ENCODE measurements around the gene IPMK.

IPMK gene

GRCh38 chr10:58278962-58279307, 11.2 kb upstream of the IPMK start:
- no peak overlapping the region for H3K4me3 Mint-ChIP-seq
- no peaks in the 10 kb centered on the region for H3K9me3 Mint-ChIP-seq
- intact Hi-C loops (cut with micrococcal nuclease) = no loop called here
- no peak overlapping the region for H3K27ac Mint-ChIP-seq
- peaks cover 10% of the 10 kb centered on the region for H3K36me3 Mint-ChIP-seq (ENCODE audit: low read depth)
- peaks cover 11% of the 10 kb centered on the region for H3K4me1 Mint-ChIP-seq (ENCODE audit: low read depth)
- H3K27me3 Mint-ChIP-seq = no peaks in the 10 kb centered on the region

GRCh38 chr10:58278274-58278961, 10.7 kb upstream of the IPMK start:
- intact Hi-C loops (cut with micrococcal nuclease) = no loop called here
- no peaks in the 10 kb centered on the region for H3K9me3 Mint-ChIP-seq
- peaks cover 11% of the 10 kb centered on the region for H3K4me1 Mint-ChIP-seq (ENCODE audit: low read depth)
- H3K27me3 Mint-ChIP-seq = no peaks in the 10 kb centered on the region
- no peak overlapping the region for H3K4me3 Mint-ChIP-seq
- H3K36me3 Mint-ChIP-seq (ENCODE audit: low read depth) = peaks cover 10% of the 10 kb centered on the region
- no peak overlapping the region for H3K27ac Mint-ChIP-seq

DNA sequence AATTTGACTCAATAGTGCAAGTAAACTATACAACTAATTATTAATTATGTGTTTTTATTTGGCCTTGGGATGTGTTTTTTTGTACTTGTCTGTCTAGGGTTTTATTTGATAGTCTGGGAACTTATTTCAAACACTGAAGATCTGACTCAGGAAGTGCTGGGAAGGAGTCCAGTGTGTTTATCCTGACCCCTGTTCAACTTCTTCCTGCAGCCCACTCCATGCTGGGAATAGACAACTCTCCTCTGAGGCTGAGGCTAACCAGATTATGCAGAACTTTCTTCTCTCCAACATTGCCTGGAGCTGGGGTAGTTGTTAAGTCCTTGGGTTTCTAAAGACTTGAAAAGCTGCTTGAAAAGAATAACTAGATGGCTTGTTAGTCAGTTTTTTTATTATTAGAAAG, 8.2 kb upstream of the IPMK start:
- H3K27me3 Mint-ChIP-seq = no peaks in the 10 kb centered on the region
- H3K4me3 Mint-ChIP-seq = no peak overlapping the region
- intact Hi-C loops (cut with micrococcal nuclease) = no loop called here
- no peaks in the 10 kb centered on the region for H3K9me3 Mint-ChIP-seq
- peaks cover 10% of the 10 kb centered on the region for H3K36me3 Mint-ChIP-seq (ENCODE audit: low read depth)
- H3K27ac Mint-ChIP-seq = no peak overlapping the region
- H3K4me1 Mint-ChIP-seq (ENCODE audit: low read depth) = no peaks in the 10 kb centered on the region

GRCh38 chr10:58275261-58275660, 7.6 kb upstream of the IPMK start:
- intact Hi-C loops (cut with micrococcal nuclease) = no loop called here
- H3K27me3 Mint-ChIP-seq = no peaks in the 10 kb centered on the region
- no peaks in the 10 kb centered on the region for H3K9me3 Mint-ChIP-seq
- H3K4me3 Mint-ChIP-seq = no peak overlapping the region
- peaks cover 10% of the 10 kb centered on the region for H3K36me3 Mint-ChIP-seq (ENCODE audit: low read depth)
- no peak overlapping the region for H3K27ac Mint-ChIP-seq
- H3K4me1 Mint-ChIP-seq (ENCODE audit: low read depth) = no peaks in the 10 kb centered on the region

GRCh38 chr10:58269782-58270290, 2.1 kb upstream of the IPMK start:
- Mint-ChIP-seq H3K9me3 (no peaks in the 10 kb centered on the region), H3K4me3 (peak overlapping the region; percentile 97), H3K36me3 (ENCODE audit: low read depth) (peaks cover 16% of the 10 kb centered on the region), H3K27ac (peak overlapping the region; percentile 98), H3K4me1 (ENCODE audit: low read depth) (no peaks in the 10 kb centered on the region), H3K27me3 (no peaks in the 10 kb centered on the region)
- intact Hi-C loops (cut with micrococcal nuclease) = loop anchor here (1.0 to 10.0 kb wide), 2 partner anchors 65 to 114 kb away; partner anchors contain the start of gene UBE2D1

DNA sequence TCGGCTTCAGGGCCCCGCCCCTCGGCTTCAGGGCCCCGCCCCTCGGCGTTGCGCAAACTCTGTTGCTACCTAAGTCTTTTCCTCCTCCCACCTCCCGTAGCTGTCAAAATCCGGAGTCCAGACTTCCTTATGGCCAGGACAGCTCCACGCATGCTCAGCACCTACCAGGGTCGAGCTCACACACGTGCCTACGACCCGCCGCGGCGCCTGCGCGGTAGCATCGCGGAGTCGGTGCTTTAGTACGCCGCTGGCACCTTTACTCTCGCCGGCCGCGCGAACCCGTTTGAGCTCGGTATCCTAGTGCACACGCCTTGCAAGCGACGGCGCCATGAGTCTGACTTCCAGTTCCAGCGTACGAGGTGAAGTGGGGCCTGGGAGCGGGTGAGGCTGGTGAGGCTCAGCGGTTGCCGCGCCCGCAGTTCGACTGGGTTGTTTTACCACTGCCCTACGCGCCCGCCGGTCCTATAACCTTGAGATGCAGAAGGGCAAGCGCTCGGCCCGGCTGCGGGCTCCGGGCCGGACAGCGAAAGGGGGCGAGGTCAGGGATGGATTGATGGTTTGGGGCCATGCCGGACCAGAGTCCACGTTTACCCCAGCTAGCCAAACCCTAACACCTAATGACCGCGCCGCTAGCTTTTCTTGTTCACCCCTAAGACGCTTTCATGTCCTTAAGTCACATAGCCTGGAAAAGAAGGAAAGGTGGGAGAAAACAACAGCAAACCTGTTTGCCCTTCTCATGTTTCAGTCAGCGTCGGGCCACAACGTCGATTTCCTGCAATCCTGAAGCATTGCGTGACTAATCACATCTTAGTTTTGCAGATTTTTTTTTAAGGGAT, 1.5 kb upstream of the IPMK start, which contains the start of gene CISD1:
Gene CISD1, plus strand, starts transcription at position 217 of the 836 bp plus-strand sequence. Its CDS starts 112 bp downstream, at position 329.
- Mint-ChIP-seq H3K4me3 (peak within 1 kb of the TSS; percentile 97), H3K9me3 (no peaks in the 10 kb centered on the region), H3K27me3 (no peaks in the 10 kb centered on the region), H3K4me1 (ENCODE audit: low read depth) (peaks cover 2% of the 10 kb centered on the region), H3K27ac (peak within 1 kb of the TSS; percentile 98), H3K36me3 (ENCODE audit: low read depth) (peaks cover 16% of the 10 kb centered on the region)
- intact Hi-C loops (cut with micrococcal nuclease) = loop anchor here (1.0 to 10.0 kb wide), 2 partner anchors 66 to 115 kb away; partner anchors contain the start of gene UBE2D1

DNA sequence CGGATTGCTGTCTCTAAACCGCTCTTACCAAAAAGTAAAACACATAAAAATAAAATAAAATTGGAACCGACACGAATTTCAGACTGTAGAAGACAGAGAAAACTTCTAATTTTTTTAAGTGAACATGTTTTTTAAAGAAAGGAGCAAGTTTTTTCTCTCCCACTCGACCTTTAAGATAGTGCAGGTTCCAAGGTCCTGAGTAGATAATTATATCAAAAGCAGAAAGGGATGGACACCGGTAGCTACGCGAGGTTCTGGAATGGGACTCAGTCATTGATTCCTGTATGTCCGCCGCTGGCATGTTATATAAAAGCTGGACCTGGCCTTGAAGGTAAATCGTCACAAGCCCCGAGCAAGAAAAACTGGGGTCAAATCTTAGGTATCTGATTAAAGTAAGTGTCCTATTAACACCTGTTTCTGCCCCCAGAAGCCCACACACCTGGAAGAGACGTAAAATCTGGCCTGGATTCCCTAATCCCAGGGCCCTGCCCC, 806 bp upstream of the IPMK start:
- peaks cover 8% of the 10 kb centered on the region for H3K4me1 Mint-ChIP-seq (ENCODE audit: low read depth)
- peaks cover 16% of the 10 kb centered on the region for H3K36me3 Mint-ChIP-seq (ENCODE audit: low read depth)
- H3K4me3 Mint-ChIP-seq = peak overlapping the region; percentile 97
- intact Hi-C loops (cut with micrococcal nuclease) = loop anchor here (10.0 kb wide), 1 partner anchor 66 kb away; the partner anchor contains the start of gene UBE2D1
- H3K27ac Mint-ChIP-seq = peak overlapping the region; percentile 98
- H3K9me3 Mint-ChIP-seq = no peaks in the 10 kb centered on the region
- H3K27me3 Mint-ChIP-seq = no peaks in the 10 kb centered on the region

DNA sequence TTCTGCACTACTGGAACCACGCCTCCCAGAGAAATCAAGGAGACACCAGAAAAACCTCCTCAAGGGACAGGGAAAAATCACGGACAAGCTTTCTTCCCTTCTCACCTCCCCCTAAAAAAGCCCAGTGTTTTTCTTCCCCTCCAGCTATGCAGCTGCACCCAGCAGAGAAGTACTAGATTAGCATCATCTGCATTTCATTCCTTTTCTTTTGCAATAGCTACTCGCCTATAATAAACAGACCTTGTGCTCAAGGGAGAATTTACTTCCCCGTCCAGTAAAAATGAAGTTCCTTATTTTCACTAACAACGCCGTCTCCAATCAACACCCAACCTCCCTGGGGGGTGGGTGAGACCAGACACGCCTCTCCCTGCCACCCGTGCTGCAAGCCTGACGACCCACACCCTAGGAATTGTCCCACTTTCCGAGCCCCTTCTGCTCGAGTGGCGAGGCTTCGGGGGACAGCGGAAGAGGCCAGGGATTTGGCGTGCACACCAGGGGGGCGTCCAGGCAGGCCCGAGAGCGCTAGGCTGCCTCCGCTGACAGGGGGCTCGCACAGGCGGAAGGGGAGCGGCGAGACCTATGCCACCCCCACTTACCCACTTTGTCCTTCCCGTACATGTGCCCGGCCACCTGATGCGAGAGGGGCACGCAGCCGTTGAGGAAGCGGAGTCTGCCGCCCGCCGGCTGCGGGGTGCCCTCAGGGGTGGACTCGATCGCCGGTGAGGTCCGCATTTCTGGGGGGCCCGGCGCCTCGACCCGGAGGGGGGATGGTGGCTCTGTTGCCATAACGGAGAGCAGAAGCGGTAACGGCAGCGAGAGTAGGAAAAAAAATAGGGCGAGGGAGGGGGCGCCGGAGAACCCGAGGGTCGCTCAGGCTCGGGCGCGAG, 625 bp downstream of the IPMK start:
- Mint-ChIP-seq H3K9me3 (no peaks in the 10 kb centered on the region), H3K27me3 (no peaks in the 10 kb centered on the region), H3K36me3 (ENCODE audit: low read depth) (peaks cover 16% of the 10 kb centered on the region), H3K4me1 (ENCODE audit: low read depth) (peaks cover 18% of the 10 kb centered on the region), H3K4me3 (peak overlapping the region; percentile 97), H3K27ac (peak overlapping the region; percentile 98)
- intact Hi-C loops (cut with micrococcal nuclease) = loop anchor here (10.0 kb wide), 1 partner anchor 68 kb away; the partner anchor contains the start of gene UBE2D1

GRCh38 chr10:58266003-58266825, 1.5 kb downstream of the IPMK start:
- H3K27me3 Mint-ChIP-seq = no peaks in the 10 kb centered on the region
- intact Hi-C loops (cut with micrococcal nuclease) = loop anchor here (10.0 kb wide), 1 partner anchor 69 kb away; the partner anchor contains the start of gene UBE2D1
- peaks cover 16% of the 10 kb centered on the region for H3K36me3 Mint-ChIP-seq (ENCODE audit: low read depth)
- peak overlapping the region; percentile 98 for H3K27ac Mint-ChIP-seq
- no peaks in the 10 kb centered on the region for H3K9me3 Mint-ChIP-seq
- peak overlapping the region; percentile 97 for H3K4me3 Mint-ChIP-seq
- H3K4me1 Mint-ChIP-seq (ENCODE audit: low read depth) = peaks cover 18% of the 10 kb centered on the region

DNA sequence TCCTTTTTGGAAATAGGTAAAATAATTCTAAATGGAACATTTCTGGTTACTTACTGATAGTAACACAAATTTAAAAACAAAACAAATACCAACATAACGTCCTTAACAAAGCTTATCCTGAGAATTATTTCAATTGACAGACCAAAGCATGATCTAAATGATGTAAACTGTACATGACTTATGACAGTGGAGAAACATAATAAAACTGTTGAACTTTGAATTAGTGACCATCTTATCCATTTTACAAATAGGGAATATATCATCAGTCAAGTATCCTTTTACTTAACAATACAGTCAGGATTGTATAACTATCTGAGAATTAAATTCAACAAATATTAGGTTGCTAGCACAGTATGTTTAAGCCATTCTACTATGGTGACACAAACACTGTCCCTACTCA, 2.4 kb downstream of the IPMK start:
- H3K4me1 Mint-ChIP-seq (ENCODE audit: low read depth) = peaks cover 24% of the 10 kb centered on the region
- H3K36me3 Mint-ChIP-seq (ENCODE audit: low read depth) = peaks cover 16% of the 10 kb centered on the region
- no peak overlapping the region for H3K4me3 Mint-ChIP-seq
- no peak overlapping the region for H3K27ac Mint-ChIP-seq
- intact Hi-C loops (cut with micrococcal nuclease) = loop anchor here (10.0 kb wide), 1 partner anchor 70 kb away; the partner anchor contains the start of gene UBE2D1
- no peaks in the 10 kb centered on the region for H3K27me3 Mint-ChIP-seq
- H3K9me3 Mint-ChIP-seq = no peaks in the 10 kb centered on the region

- Mint-ChIP-seq H3K27me3 (no peaks in the 10 kb centered on the region), H3K4me1 (ENCODE audit: low read depth) (peaks cover 24% of the 10 kb centered on the region), H3K4me3 (peak overlapping the region; percentile 9), H3K27ac (no peak overlapping the region), H3K36me3 (ENCODE audit: low read depth) (peaks cover 16% of the 10 kb centered on the region), H3K9me3 (no peaks in the 10 kb centered on the region)
- intact Hi-C loops (cut with micrococcal nuclease) = loop anchor here (10.0 kb wide), 1 partner anchor 70 kb away; the partner anchor contains the start of gene UBE2D1
These were observed 2.9 kb downstream of the IPMK start for GRCh38 chr10:58264780-58265179.

- H3K9me3 Mint-ChIP-seq = no peaks in the 10 kb centered on the region
- peak overlapping the region; percentile 68 for H3K27ac Mint-ChIP-seq
- H3K27me3 Mint-ChIP-seq = no peaks in the 10 kb centered on the region
- no peak overlapping the region for H3K4me3 Mint-ChIP-seq
- peaks cover 24% of the 10 kb centered on the region for H3K4me1 Mint-ChIP-seq (ENCODE audit: low read depth)
- H3K36me3 Mint-ChIP-seq (ENCODE audit: low read depth) = peaks cover 20% of the 10 kb centered on the region
- intact Hi-C loops (cut with micrococcal nuclease) = loop anchor here (10.0 kb wide), 1 partner anchor 72 kb away; the partner anchor contains the start of gene UBE2D1
These were observed 4.9 kb downstream of the IPMK start for GRCh38 chr10:58262766-58263165.

Measured in dendritic cell treated with granulocyte-macrophage colony-stimulating factor and Interleukin-4, amounts not matched to agents 40 ng/mL and 50 ng/mL, for 4 days (primary cell).